Measurements from ENCODE around the gene PTPN6. TPM values are rescaled to one million over a fixed set of nuclear protein-coding genes. Genes with fewer than 3 reads are reported as not detected.
A peak's percentile ranks its signal among the peaks of the same experiment; 100 is the strongest.

PTPN6 gene
- total and polyA plus RNA-seq, 2 of the 13 experiments (the other 11 are each of a cell fraction or from before 2014, with no cell fraction given): 10.5 to 10.6 TPM

DNA sequence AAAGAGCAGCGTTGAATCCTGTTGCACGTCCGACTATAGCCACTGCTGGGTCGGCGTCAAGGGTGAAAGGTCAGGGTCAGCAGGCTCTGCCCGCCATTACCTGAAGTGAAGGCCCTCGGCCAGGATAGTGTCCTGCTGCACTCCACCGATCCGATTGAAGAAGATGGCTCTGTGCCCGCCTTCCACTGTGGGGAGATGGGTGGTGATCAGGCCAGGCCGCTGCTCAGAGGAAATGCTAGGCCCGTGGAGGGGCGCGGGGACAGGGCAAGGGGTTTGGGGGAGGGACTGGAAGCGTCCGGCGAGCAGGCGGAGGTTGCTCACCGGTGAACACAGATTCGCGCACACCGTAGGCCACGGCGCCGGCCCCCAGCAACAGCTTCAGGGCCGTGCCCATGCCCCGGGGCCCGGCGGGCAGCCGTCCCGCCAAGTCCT is 19.0 kb downstream of the PTPN6 start (continued):
- TF ChIP-seq, protein P1, sequence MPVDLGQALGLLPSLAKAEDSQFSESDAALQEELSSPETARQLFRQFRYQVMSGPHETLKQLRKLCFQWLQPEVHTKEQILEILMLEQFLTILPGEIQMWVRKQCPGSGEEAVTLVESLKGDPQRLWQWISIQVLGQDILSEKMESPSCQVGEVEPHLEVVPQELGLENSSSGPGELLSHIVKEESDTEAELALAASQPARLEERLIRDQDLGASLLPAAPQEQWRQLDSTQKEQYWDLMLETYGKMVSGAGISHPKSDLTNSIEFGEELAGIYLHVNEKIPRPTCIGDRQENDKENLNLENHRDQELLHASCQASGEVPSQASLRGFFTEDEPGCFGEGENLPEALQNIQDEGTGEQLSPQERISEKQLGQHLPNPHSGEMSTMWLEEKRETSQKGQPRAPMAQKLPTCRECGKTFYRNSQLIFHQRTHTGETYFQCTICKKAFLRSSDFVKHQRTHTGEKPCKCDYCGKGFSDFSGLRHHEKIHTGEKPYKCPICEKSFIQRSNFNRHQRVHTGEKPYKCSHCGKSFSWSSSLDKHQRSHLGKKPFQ (CRISPR knock-in tag; IDR thresholded peaks at IDR 0.05; ENCODE audit: insufficient replicate concordance): no peak
- TF ChIP-seq KDM5B (CRISPR knock-in tag; IDR thresholded peaks at IDR 0.05; ENCODE audit: borderline replicate concordance) (peak; percentile 20; the same call in 1 of the 2 replicates), ZNF746 (CRISPR knock-in tag; IDR thresholded peaks at IDR 0.05) (no peak), ZNF607 (CRISPR knock-in tag; IDR thresholded peaks at IDR 0.05; ENCODE audit: borderline replicate concordance) (no peak), NR2F2 (IDR thresholded peaks at IDR 0.05; ENCODE audit: borderline replicate concordance, low read depth) (peak; percentile 68; the same call in 1 of the 2 replicates), BORCS8-MEF2B (CRISPR knock-in tag; IDR thresholded peaks at IDR 0.05) (0 out of 2 replicates have a peak, but pooled peaks have one; percentile 12), ZNF563 (CRISPR knock-in tag; IDR thresholded peaks at IDR 0.05) (peak; percentile 51; the same call in 1 of the 2 replicates), ATM (IDR thresholded peaks at IDR 0.05; ENCODE audit: borderline replicate concordance) (no peak), ZNF737 (CRISPR knock-in tag; IDR thresholded peaks at IDR 0.05; ENCODE audit: borderline replicate concordance) (peak; percentile 80; the same call in 1 of the 2 replicates), ZNF598 (CRISPR knock-in tag; IDR thresholded peaks at IDR 0.05; ENCODE audit: borderline replicate concordance) (no peak), ZNF816 (CRISPR knock-in tag; IDR thresholded peaks at IDR 0.05; ENCODE audit: borderline replicate concordance) (peak; percentile 65; the same call in 1 of the 2 replicates), CBFB (CRISPR knock-in tag; IDR thresholded peaks at IDR 0.05) (no peak), ZSCAN29 (CRISPR knock-in tag; conservative IDR thresholded peaks at IDR 0.05) (peak; percentile 42; the same call in 1 of the 2 replicates), ZNF703 (CRISPR knock-in tag; IDR thresholded peaks at IDR 0.05; ENCODE audit: borderline replicate concordance) (0 out of 2 replicates have a peak, but pooled peaks have one; percentile 7), U2AF2 (IDR thresholded peaks at IDR 0.05; ENCODE audit: low read depth, low read length) (no peak)
- TF ChIP-seq, protein P2, sequence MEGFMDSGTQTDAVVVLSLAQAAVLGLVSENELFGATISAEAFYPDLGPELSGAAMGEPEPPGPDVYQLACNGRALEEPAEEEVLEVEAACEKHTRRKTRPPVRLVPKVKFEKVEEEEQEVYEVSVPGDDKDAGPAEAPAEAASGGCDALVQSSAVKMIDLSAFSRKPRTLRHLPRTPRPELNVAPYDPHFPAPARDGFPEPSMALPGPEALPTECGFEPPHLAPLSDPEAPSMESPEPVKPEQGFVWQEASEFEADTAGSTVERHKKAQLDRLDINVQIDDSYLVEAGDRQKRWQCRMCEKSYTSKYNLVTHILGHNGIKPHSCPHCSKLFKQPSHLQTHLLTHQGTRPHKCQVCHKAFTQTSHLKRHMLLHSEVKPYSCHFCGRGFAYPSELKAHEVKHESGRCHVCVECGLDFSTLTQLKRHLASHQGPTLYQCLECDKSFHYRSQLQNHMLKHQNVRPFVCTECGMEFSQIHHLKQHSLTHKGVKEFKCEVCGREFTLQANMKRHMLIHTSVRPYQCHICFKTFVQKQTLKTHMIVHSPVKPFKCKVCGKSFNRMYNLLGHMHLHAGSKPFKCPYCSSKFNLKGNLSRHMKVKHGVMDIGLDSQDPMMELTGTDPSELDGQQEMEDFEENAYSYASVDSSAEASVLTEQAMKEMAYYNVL (CRISPR knock-in tag; IDR thresholded peaks at IDR 0.05; ENCODE audit: borderline replicate concordance): peak; percentile 69; the same call in 1 of the 2 replicates
- TF ChIP-seq, protein P3, sequence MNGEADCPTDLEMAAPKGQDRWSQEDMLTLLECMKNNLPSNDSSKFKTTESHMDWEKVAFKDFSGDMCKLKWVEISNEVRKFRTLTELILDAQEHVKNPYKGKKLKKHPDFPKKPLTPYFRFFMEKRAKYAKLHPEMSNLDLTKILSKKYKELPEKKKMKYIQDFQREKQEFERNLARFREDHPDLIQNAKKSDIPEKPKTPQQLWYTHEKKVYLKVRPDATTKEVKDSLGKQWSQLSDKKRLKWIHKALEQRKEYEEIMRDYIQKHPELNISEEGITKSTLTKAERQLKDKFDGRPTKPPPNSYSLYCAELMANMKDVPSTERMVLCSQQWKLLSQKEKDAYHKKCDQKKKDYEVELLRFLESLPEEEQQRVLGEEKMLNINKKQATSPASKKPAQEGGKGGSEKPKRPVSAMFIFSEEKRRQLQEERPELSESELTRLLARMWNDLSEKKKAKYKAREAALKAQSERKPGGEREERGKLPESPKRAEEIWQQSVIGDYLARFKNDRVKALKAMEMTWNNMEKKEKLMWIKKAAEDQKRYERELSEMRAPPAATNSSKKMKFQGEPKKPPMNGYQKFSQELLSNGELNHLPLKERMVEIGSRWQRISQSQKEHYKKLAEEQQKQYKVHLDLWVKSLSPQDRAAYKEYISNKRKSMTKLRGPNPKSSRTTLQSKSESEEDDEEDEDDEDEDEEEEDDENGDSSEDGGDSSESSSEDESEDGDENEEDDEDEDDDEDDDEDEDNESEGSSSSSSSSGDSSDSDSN (CRISPR knock-in tag; IDR thresholded peaks at IDR 0.05): no peak
- TF ChIP-seq, protein P4, sequence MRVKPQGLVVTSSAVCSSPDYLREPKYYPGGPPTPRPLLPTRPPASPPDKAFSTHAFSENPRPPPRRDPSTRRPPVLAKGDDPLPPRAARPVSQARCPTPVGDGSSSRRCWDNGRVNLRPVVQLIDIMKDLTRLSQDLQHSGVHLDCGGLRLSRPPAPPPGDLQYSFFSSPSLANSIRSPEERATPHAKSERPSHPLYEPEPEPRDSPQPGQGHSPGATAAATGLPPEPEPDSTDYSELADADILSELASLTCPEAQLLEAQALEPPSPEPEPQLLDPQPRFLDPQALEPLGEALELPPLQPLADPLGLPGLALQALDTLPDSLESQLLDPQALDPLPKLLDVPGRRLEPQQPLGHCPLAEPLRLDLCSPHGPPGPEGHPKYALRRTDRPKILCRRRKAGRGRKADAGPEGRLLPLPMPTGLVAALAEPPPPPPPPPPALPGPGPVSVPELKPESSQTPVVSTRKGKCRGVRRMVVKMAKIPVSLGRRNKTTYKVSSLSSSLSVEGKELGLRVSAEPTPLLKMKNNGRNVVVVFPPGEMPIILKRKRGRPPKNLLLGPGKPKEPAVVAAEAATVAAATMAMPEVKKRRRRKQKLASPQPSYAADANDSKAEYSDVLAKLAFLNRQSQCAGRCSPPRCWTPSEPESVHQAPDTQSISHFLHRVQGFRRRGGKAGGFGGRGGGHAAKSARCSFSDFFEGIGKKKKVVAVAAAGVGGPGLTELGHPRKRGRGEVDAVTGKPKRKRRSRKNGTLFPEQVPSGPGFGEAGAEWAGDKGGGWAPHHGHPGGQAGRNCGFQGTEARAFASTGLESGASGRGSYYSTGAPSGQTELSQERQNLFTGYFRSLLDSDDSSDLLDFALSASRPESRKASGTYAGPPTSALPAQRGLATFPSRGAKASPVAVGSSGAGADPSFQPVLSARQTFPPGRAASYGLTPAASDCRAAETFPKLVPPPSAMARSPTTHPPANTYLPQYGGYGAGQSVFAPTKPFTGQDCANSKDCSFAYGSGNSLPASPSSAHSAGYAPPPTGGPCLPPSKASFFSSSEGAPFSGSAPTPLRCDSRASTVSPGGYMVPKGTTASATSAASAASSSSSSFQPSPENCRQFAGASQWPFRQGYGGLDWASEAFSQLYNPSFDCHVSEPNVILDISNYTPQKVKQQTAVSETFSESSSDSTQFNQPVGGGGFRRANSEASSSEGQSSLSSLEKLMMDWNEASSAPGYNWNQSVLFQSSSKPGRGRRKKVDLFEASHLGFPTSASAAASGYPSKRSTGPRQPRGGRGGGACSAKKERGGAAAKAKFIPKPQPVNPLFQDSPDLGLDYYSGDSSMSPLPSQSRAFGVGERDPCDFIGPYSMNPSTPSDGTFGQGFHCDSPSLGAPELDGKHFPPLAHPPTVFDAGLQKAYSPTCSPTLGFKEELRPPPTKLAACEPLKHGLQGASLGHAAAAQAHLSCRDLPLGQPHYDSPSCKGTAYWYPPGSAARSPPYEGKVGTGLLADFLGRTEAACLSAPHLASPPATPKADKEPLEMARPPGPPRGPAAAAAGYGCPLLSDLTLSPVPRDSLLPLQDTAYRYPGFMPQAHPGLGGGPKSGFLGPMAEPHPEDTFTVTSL (CRISPR knock-in tag; IDR thresholded peaks at IDR 0.05; ENCODE audit: borderline replicate concordance): 0 out of 2 replicates have a peak, but pooled peaks have one; percentile 37
